ENCODE results near the gene EPG5.
A peak's percentile ranks its signal among the peaks of the same experiment; 100 is the strongest.

EPG5 gene

DNA sequence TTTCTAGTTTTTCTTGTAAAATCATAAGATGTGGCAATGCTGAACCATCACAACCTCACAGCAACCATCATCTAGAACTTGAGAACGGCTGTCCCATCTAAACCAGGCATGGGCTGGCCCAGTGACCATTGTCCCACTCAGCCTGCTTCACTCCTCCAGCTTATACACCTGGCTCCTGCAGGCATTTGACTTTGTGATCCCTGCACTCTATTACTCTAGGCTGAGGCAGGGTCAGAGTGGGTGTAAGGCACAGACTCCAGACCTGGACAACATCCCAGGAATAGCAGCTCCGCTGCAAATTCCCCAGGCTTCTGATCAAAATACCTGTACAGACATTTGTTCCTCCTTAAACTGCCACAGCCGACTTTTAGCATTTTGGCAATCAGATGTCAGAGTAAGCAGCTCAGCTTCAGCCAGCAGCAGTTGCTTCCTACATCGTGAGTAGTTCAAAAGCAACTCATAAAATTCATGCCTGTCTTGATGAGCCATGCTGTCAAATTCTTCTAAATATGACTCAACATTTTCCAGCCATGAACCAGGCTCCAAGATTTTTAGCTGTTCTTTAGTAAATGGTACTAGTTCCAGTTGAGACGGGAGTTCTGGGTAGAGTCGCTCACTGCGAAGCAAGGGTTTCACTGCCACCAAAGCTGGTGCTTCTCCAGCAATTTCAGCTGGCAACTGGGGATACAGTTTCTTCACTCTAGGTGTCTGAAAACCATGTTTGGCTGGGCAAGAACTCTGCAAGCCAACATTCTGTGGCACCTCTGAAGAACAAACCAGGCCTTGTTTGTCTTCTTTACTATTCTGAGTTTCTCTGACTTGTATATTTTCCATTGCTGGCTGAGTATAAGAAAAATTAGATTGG lies 12.8 kb downstream of the EPG5 start:
- ChIA-PET CTCF (interaction anchor here (1.0 to 1.5 kb wide), 3 partner anchors 8 to 119 kb away, joined by 3 to 5 read pairs (median 4); no protein-coding TSS in a partner anchor), POLR2A (interaction anchor here (0.7 to 1.0 kb wide), 3 partner anchors 9 to 32 kb away, joined by 3 to 12 read pairs (median 3); no protein-coding TSS in a partner anchor)
- H3K4me3 ChIP-seq (ENCODE audit: low read depth, low read length) = no peak overlapping the region
- DNase-seq (ENCODE audit: low read depth, low spot score) = peak; percentile 86
- TF ChIP-seq, protein P1, sequence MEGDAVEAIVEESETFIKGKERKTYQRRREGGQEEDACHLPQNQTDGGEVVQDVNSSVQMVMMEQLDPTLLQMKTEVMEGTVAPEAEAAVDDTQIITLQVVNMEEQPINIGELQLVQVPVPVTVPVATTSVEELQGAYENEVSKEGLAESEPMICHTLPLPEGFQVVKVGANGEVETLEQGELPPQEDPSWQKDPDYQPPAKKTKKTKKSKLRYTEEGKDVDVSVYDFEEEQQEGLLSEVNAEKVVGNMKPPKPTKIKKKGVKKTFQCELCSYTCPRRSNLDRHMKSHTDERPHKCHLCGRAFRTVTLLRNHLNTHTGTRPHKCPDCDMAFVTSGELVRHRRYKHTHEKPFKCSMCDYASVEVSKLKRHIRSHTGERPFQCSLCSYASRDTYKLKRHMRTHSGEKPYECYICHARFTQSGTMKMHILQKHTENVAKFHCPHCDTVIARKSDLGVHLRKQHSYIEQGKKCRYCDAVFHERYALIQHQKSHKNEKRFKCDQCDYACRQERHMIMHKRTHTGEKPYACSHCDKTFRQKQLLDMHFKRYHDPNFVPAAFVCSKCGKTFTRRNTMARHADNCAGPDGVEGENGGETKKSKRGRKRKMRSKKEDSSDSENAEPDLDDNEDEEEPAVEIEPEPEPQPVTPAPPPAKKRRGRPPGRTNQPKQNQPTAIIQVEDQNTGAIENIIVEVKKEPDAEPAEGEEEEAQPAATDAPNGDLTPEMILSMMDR (IDR thresholded peaks at IDR 0.05; ENCODE audit: insufficient read depth, low read length, missing control alignments) = no peak

DNA sequence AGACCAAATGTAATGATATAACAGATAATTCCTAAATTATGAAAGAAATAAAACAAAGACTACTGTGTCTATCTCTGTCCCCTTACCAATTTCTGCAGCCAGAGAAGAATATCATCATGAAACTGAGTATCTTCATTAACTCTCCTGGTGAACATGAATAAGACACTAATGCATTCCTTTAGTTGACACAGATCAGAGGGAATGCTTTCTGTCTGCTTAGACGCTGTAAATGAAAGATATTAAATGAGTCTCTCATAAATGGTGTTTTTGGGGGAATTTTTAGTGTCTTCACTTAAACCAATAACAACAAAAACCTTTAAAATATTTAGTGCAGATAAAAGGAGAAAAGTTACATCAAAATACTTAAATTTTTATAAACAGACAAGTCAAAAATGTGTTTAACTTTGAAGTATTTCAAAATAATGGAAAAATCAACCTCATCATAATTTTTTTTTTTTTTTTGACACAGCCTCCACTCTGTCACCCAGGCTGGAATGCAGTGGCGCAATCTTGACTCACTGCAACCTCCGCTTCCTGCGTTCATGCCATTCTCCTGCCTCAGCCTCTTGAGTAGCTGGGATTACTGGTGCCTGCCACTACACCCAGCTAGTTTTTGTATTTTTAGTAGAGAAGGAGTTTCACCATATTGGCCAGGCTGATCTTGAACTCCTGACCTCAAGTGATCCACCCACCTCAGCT lies 16.0 kb downstream of the EPG5 start:
- peak; percentile 58 for DNase-seq (ENCODE audit: low read depth, low spot score)
- TF ChIP-seq, protein P1 (IDR thresholded peaks at IDR 0.05; ENCODE audit: insufficient read depth, low read length, missing control alignments) = no peak
- POLR2A ChIA-PET = interaction anchor here (1.0 to 1.2 kb wide), 2 partner anchors 12 to 122 kb away, joined by 4 to 11 read pairs; no protein-coding TSS in a partner anchor
- CTCF ChIA-PET = interaction anchor here (1.2 to 2.6 kb wide), 2 partner anchors 9 to 12 kb away, joined by 3 to 10 read pairs; no protein-coding TSS in a partner anchor
- H3K4me3 ChIP-seq (ENCODE audit: low read depth, low read length) = no peak overlapping the region

DNA sequence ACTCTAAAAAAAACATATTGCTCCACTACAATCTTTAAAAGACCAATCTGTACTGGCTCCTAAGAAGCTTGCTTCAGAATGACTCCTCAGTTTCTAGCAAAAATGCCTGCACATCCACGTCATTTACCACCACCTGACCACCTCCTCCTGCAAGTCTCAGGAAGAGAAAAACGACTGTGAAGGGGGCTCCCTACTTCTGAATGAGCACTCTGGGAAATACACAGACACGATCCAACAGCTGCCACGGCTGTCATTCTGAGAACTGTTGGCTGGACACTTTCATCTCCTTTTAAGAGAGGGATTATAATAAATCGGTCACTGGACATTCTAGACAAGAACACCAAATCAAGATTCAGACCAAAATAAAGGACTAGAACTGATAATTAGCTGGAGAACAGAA lies 21.5 kb downstream of the EPG5 start:
- ChIA-PET POLR2A (no interaction called here), CTCF (interaction anchor here (1.0 to 1.9 kb wide), 3 partner anchors 13 to 128 kb away, joined by 3 to 7 read pairs (median 5); no protein-coding TSS in a partner anchor)
- TF ChIP-seq, protein P1 (IDR thresholded peaks at IDR 0.05; ENCODE audit: insufficient read depth, low read length, missing control alignments) = no peak
- no peak overlapping the region for H3K4me3 ChIP-seq (ENCODE audit: low read depth, low read length)
- no peak for DNase-seq (ENCODE audit: low read depth, low spot score)

DNA sequence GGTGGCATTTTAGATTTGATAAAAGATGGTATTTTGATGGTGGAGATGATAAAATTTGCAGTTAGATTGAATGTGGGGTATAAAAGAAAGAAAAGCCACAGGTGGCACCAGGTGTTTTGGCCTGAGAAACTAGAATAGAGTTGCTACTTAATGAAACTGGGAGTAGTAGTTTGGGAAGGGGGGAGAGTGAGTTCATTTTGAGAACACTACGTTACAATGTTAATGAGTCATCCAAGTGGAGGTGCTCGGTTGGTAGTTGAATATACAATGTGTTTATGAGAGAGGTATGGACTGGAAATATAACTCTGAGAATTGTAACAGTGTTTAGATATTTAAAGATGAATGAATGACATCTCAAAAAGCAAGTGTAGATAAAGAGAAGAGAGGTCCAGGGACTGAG lies 26.4 kb downstream of the EPG5 start:
- CTCF ChIA-PET = interaction anchor here (1.6 to 1.9 kb wide), 3 partner anchors 16 to 133 kb away, joined by 4 to 7 read pairs (median 4); no protein-coding TSS in a partner anchor
- TF ChIP-seq, protein P1 (IDR thresholded peaks at IDR 0.05; ENCODE audit: insufficient read depth, low read length, missing control alignments) = no peak
- no peak overlapping the region for H3K4me3 ChIP-seq (ENCODE audit: low read depth, low read length)
- POLR2A ChIA-PET = no interaction called here
- no peak for DNase-seq (ENCODE audit: low read depth, low spot score)

DNA sequence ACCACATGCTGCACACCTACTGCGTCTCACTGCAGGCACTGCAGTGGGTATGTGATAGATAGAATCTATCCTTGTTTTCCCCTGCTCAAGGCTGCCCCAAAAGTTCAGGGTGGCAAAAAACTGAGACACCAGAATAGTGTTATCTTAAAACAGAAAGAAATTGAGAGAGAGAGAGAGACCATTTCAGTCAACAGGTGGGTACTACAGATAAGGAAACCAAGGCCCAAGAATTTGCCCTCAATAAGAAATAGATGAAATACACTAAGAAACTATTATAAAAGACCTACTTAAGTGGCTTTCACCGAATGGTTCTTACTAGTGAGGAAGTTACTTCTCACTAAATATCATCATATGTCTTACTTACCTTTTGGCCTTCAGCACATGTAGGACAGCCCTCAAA lies 27.9 kb downstream of the EPG5 start:
- TF ChIP-seq, protein P1 (IDR thresholded peaks at IDR 0.05; ENCODE audit: insufficient read depth, low read length, missing control alignments) = no peak
- ChIA-PET POLR2A (no interaction called here), CTCF (interaction anchor here (1.1 to 2.9 kb wide), 2 partner anchors 35 to 134 kb away, joined by 4 to 10 read pairs; no protein-coding TSS in a partner anchor)
- DNase-seq (ENCODE audit: low read depth, low spot score) = no peak
- no peak overlapping the region for H3K4me3 ChIP-seq (ENCODE audit: low read depth, low read length)

Data from AG04449 (cell line).